DMS114 treated with DMSO at 0.1 percent for 48 hours (cell line): Measurements from ENCODE around the gene CROCC2.
"Not testable (repeated sequence)": the region's sequence is repeated elsewhere in the genome, so short reads cannot be mapped to it uniquely, and the experiment has no call there.

Source experiments
- DNase-seq: peaks from one replicate; lab custom pipeline; 2025; ENCODE audit not compliant: unreplicated experiment; lab: John Stamatoyannopoulos, UW

Gene CROCC2

DNA sequence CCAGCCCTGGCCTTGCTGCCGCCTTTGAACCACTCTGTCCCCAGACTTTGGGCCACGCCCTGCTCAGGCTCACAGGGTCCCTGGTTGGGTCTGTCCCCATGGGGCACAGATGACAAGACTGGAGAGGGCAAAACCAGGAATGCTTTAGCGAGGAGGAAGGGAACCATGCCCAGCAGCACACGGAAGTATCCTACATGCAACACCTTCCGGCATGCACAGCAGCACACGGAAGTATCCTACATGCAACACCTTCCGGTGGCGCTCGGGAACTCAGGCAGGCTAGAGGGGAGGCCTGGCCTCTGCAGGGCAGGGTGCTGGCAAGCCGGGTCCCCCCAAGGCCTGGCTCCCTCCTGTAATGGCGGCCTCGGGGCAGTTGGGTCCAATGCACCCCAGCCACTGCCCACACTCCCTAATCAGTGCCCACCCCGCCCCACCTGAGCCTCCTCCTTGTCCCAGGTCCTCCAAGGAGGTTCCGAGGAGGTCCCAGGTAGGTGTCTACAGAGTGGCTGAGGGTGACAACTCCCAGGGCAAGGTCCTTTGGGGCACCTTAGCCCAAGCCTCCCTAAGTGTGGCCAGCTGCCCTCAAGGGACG, 58.7 kb downstream of the CROCC2 start:
- DNase-seq = no peak

DNA sequence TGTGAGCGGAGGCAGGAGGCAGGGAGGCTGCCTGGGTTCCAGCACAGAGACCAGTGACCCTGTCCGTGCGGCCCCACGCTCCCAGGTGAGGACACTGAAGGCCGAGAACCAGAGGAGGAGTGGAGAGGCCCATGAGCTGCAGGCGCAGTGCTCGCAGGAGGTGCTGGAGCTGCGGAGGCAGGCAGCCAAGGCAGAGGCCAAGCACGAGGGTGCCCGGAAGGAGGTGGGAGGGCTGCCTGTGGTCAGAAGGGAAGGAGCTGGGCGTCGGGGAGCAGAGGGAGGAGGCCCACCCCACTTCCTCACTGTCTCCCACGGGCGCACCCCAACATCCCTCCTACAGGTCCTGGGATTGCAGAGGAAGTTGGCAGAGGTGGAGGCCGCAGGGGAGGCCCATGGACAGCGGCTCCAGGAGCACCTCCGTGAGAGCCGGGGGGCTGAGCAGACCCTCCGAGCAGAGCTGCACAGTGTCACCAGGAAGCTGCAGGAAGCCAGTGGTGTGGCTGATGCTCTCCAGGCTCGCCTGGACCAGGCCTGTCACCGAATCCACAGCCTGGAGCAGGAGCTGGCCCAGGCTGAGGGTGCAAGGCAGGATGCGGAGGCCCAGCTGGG, 59.3 kb downstream of the CROCC2 start:
- no peak for DNase-seq

DNA sequence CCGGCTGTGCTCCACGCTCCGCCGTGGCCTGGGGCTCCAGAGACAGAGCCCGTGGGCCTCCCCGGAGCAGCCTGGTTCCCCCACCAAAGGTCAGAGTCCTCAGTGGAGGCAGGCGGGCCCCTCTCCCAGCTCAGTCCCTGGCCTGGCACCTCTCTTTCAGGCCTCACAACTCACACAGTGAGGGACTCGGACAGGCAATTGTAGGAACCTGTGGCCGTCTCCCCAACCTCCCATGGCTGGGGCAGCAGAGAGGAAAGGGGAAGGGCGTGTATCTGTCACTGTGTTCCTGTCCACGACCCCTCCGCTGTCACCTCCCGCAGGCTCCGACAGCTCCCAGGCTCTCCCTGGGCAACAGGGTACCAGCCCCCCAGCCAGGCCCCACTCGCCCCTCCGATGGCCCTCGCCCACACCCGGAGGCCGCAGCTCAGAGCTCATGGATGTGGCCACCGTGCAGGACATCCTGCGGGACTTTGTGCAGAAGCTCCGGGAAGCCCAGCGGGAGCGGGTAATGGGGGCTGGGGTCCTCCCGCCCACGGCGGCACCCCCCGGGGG, 59.8 kb downstream of the CROCC2 start:
- no peak for DNase-seq

DNA sequence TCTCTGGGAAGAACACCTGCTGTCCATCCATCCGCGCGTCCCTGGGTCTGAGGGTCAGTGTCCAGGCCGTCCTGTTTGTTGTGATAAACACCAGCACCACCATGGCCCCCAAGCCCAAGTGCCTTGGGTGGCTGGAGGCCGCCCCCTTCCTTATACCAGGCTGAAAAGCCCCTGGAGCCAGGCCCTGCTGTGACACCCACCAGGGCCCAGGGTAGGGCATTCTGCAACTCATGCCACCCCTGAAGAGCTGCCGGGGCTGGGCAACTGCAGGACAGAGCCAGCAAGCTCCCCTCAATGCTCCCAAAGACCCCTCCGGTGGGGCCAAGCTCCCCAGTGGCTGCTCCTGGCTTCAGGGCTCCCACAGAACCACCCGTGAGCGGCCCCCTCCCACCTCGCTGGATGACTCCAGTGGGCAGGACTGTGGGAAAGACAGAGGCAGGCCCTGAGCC, 60.3 kb downstream of the CROCC2 start:
- DNase-seq = no peak

DNA sequence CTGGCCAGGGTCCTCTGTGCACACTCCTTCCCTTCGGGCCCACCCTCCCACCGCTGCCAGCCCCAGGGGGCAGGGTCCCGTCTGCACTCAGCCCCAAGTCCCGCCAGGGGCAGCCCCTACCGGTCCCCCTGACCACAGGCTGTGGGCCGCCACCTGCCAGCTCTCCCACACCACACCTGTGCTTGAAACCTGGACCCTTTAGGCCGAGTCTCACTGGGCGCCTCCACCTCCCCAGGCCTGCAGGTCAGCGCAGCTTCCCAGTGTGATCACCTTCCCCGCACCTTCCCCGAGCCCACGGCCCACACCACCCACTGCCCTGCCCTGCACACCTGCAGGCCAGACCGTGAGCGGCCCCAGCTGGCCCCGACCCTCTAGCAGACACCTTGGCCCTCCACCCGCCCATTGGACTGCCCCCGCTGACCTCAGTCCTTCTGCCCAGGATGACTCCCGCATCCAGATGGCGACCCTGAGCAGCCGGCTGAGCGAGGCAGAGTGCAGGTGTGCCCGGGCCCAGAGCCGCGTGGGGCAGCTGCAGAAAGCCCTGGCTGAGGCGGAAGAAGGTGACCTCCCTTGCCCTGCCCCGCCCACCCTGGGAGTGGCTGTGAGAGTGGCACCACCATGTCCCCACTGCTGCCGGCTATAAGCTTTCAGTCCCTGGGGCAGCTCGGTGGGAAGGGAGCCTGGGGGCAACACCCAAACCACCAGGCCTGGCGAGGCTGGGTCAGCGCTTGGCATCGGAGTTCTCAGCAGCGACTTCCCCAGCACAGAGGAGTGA, 61.0 kb downstream of the CROCC2 start:
- no peak for DNase-seq

DNA sequence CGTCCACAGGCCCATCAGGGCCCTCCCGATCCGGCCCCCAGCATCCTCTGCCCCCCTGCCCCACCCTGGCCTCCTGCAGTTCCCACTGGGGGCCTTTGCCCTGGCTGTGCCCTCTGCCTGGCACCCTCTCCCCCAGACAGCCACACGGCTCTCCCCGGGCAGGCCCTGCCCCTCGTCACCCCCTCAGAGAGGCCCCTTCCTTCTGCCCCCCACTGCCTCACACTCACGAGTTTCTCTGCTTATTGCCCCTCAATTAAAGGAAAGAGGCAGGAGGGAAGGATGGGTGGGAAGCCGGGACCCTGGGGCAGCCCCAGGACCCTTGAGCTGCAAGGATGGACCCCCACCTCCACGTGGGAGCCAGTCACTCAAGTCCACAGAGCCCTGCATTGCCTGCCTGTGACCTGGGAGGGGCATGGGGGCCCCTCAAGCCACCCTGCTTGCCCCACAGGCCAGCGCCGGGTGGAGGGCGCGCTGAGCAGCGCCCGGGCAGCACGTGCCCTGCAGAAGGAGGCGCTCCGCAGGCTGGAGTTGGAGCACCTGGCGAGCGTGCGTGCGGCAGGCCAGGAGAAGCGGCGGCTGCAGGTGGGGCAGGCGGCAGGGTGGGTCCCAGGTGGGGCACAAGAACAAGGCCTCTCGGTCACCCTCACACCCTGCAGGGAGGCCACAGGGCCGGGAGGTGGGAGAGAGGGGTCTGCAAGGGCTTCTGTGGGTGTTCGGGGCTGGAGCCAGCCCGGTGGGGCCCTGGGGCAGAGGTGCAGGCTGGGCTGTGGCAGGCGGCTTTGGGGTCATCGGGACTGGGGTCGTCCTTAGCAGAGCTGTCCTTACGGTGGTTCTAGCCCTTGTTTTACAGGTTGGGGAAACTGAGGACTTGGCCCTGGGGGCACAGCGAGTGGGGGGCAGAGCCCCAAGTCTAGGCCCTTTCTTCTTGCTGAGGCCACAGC, 61.8 kb downstream of the CROCC2 start:
- DNase-seq = no peak

DNA sequence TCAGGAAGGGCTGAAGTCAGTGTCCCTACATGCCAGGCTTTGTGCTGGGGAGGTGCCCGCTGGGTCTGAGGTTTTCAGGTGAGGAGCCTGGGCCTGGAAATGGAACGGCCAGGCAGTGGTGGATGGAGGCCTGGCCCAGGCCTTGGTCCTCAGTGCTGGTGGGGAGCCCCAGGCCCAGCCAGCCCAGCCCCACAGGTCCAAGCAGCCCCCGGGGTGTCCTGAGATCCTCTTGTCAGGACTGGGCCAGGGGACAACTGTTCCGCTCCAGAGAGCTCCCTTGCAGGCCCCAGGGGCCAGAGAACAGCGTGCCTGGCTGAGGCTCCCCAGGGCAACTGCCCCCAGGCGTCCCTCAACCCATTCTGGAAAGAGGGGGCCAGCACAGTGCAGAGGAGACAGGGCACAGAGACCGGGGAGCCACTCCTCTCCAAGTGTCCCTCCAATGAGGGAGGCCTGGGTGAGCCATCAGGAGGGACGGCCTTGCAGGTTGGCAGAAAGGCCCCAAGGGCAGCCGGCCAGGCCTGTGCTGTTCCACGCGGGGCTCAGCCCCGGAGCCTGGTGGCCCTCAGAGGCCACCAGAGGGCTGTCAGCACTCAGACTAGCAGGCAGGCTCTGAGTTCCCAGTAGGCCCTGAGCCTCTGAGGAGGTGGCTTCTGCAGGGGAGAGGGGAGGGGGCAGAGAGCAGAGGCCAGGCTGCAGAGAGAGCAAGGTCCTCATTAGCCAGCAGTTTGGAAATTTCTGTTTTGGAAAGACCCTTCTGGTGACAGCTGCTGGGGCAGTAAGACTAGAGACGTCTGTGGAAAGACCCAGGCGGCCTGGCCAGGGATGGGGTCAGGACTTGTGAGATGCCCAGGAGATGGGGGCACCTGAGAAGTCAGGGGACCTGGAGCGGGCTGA, 62.8 kb downstream of the CROCC2 start:
- DNase-seq = no peak

DNA sequence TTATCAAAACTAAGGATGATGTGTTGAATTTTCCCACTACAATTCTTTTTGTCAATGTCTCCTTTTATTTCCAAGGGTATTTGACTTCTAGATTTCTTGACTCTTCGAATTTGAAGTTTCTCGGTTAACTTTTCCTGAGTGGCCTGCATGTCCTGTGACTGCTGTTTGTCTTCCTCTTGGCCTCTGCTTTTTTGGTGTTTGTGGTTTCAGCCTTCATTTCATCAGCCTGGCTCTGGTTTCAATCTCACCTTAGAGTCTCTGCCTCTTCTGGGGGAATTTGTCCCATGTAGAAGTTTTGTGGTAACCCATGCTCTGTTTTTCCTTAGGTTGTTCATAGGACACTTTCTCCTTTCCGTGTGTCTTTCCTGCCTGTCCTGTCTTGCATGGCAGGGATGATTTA, 64.0 kb downstream of the CROCC2 start:
- DNase-seq = no peak

DNA sequence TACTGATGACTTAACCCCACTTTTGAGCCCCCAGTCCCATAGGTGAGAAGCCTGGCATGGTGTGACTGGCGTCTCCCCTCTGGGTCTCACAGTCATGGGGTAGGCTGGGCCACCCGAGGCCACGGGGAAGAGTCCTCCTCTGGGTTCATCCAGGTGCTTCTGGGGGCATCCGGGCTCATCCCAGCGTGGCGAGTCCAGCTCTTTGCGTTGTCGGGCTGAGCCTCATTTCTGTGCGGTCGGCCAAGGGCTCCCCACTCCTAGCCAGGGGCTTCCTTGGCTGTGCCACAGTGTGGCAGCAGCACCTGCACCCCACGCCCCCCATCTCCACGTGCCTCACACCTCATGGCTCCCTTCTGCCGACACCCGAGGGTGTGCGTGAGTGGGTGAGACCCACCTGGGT, 64.7 kb downstream of the CROCC2 start:
- DNase-seq = no peak

DNA sequence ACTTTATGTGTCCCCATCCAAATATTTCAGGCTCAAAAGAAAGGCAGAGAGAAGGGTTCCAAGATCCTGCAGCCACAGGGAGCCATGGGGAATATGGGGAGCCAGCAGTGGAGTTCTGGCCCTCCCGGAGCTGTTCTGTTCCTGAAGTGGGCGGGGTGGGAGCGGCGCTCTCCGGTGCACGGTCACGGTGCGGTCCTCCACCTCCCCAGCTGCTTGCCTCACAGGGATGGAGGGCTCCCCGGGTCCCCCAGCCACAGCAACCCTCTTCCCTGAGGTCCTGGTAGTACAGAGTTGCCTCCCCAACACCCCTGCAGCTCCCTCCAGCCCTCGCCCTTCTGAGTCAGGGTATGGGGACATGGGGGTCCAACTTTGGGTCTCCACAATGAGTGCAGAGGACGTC, 66.1 kb downstream of the CROCC2 start:
- DNase-seq = no peak

DNA sequence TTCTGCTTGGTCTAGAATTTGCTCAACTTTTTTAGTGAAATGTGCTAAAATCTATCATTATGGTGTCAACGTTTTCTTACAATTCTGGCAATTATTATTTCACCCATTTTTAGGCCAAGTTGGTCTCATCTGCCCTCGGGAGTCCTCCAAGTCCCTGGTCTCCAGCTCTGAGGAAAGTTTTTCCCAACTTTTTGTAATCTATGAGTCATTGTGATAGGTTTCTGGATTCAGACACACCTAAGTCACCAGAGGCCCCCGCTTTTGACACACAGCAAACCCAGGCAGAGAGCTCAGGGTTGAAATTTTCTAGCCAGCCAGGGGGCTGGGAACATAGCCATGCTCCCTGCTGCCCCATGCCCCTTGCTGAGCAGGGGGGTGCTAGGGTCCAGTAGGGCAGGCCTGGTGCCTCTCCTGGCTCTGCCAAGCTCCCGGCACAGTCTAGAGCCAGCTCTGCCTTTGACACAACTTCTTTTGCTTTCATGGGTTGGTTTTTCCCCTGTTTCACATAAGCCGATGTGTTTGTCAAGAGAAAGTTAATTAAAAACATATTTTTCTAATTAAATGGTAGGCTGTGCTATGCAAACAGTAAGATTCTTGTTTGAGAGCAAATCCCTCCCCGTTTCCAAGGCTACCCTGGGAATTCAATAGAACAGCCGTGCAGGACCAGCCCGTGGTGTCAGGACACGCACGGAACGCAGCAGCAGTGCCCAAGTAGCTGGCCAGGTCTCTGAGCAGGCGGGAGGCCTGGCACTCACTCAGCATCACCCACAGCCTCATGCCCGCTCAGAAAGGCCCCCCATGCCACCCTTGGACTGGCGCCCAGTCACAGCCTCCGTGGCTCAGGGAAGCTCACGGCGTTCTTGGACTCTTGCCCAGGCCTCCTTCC, 66.7 kb downstream of the CROCC2 start:
- DNase-seq = no peak

DNA sequence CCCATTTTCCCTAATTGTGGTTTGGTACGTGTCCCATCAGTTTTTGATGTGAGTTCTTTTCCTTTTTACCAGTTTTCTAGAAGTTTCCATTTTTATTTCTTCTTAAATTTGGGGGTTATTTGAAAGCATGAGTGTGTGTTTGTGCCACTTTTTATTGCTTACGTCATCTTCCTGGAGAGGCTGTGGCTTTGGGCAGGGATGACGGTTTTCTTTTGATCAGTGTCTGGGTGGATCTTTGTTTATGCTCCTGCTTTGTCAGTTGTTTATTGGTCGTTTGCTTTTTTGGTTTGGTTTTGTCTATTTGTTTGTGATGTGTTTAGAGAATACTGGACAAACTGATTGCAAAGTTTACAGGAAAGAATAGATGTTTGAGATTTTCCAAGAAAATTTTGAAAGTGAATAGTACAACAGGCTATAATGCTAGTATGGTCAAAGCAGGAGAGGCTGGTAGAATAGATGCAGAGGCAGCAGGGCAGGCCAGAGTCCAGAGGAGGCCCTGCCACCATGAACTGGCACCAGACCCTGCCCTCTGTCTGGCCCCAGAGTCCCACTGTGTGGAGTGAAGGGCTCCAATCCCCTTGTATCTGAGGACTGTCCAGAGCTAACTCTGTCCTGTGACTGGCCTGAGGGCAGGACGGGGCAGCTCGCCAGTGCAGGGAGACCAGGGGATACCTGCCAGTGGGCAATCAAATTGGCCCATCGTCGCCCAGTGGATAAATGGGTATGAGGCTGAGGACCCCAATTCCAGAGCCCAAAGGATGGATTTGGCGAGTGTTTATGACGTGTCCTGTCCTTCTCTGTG, 68.8 kb downstream of the CROCC2 start:
- no peak for DNase-seq

DNA sequence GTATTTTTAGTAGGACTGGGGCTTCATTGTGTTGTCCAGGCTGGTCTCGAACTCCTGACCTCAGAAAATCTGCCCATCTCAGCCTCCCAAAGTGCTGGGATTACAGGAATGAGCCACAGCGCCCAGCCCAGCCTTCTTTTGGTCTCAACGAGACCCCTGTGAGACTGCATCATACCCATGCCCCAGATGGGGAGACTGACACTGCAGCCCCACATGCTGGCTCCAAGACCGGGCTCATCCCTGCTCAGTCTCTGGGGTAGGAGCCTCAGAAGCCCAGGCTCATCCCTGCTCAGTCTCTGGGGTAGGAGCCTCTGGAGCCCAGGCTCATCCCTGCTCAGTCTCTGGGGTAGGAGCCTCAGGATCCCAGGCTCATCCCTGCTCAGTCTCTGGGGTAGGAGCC, 69.8 kb downstream of the CROCC2 start:
- DNase-seq = not testable (repeated sequence)

DNA sequence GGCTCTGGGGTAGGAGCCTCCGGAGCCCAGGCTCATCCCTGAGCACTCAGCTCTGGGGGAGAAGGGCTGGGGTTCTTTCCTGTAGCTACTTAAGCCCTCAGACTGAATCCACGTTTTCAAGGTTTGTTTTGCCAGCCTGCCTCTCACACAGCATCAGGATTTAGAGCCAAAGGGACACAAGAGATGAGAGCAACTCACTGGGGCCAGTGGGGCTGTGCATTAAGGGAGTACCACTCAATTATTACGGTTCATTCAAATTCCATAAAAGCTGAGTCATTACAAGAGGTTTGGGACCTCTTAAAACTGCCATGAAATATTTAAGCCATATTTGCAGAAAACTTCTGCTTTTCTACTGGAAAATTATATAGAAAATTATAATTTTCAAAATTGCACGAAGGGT, 75.1 kb downstream of the CROCC2 start:
- no peak for DNase-seq

DNA sequence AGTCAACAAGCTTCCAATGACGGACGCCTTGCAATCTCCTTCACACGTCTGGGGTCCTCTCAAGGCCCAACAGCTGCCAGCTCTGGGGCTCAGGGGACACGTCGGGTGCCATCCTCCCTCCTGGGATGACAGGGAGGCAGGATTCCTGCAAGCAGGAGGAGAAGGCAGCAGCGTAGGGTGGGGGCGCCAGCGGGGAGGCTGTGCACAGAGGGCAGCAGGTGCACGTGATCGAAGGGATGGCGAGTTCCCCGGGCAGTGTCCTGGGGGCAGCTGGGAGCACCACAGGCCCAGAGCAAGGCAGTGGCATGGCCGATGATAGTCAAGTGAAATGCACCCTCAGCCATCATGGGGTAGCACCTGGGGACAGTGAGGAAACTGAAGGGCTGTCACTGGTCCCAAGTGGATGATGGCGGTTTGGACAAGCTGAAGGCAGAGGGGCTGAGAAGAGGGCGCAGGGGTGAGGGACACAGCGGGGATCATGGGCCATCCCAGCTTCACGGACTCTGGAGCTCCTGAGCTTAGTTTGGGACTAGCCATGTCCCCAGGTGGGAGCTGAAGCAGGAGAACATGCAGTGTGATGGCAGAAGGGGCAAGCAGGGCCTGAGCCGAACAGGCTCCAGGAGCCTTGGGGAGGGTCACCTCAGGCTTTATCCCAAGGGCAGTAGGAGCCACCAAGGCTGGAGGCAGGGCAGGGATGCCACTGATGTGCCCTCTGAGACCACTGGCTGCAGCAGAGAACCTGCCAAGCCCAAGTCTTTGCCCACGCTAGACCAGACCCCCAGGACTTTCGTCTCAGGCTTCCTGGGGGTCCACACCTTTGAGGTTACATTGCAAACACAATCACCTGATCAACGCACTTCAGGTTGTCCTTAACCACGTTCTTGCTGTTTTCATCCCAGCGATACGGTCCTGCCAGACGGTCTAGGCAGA, 76.0 kb downstream of the CROCC2 start:
- no peak for DNase-seq

DNA sequence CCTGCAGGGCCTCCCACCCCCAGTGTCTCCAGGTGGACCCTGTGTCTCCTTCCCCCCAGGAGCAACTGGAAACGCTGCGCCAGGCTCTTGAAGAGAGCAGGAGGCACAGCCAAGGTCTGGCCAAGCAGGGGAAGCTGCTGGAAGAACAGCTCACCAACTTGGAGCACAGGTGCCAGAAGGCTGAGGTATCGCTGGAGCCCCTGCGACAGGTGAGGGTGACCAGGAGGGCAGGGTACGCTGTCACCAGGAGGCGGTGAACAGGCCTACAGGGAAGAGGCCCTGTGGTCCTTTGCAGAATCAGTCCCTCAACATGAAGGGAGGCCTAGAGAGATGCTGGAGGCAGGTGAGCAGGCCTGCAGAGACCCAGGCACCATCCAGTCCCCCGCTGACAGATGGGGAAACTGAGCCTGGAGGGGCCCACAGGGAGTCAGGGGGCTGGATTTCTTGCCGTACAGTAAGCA, 76.7 kb downstream of the CROCC2 start:
- DNase-seq = no peak

DNA sequence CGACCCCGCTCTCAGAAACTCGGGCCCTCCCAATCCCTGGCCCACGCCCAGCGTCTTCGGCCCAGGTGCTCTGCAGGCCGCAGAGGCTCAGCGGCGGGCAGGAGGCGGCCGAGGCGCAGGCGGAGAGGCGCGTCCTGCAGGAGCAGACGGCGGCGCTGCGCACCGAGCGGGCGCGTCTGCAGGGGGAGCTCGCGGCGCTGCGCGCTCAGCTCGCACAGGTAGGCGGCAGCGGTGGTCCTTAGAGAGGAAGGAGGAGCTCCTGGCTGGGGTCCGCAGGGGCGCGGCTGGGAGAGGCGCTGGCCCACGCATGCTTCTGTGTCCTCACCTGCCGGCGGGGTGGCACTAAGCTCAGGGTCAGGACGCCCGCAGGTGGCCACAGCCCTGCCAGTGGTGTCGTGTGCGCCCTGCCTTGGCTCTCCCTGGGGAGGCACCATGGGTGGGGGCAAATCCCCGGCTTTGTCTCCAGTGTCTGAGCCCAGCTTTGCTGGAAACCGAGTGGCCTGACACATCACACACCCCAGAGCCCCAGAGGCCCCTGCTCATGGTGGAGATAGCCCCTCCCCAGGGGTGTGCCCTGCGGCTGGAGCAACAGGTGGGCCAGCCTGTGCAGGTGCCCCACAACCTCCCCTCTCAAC, 77.3 kb downstream of the CROCC2 start:
- DNase-seq = no peak
